Liver (tissue), 3 donors: Measurements from ENCODE around the gene PDE10A.

Source experiments
- CTCF ChIP-seq: fragments of 150-350 bp; IDR thresholded peaks from 2 replicates; pipeline ENCODE4 v1.5.1; 2017; ENCODE audit warnings: improper control_type of control experiment, low read depth, low read length; ENCODE audit not compliant: missing input control
- EGR1 ChIP-seq, 2 donors: IDR thresholded peaks; 2 replicates each; pipeline ENCODE4 v1.6.1; 2016 to 2018; ENCODE audit warnings: antibody characterized with exemption in 2 of 2, low read depth in 2 of 2
- GABPA ChIP-seq, 2 donors: IDR thresholded peaks in 1 of 2; conservative IDR thresholded peaks in 1 of 2; 2 replicates each; pipeline ENCODE4 v1.6.1; 2016; ENCODE audit warnings: antibody characterized with exemption in 2 of 2, mild to moderate bottlenecking in 1 of 2, moderate library complexity in 1 of 2
- RAD21 ChIP-seq, 2 donors: IDR thresholded peaks; 2 replicates each; pipeline ENCODE4 v1.6.1; 2016; ENCODE audit warnings: antibody characterized with exemption in 2 of 2, mild to moderate bottlenecking in 2 of 2
- REST ChIP-seq: IDR thresholded peaks from 2 replicates; pipeline ENCODE4 v1.6.1; 2016; ENCODE audit warnings: antibody characterized with exemption, mild to moderate bottlenecking
- RXRA ChIP-seq, 2 donors: IDR thresholded peaks; 2 replicates each; pipeline ENCODE4 v1.6.1; 2017 to 2018; ENCODE audit warnings: antibody characterized with exemption in 2 of 2, mild to moderate bottlenecking in 1 of 2
- donor health status: healthy.
- donor health status: healthy.

GRCh38 chr6:165662041-165662748 lies 846 bp downstream of the PDE10A start:
- TF ChIP-seq CTCF (no peak), REST (no peak), EGR1 (IDR thresholded peaks at IDR 0.05; ENCODE audit: low read depth in 2 of 2) (no peak), GABPA (IDR thresholded peaks at IDR 0.05 in 1 of 2, conservative IDR thresholded peaks at IDR 0.05 in 1 of 2) (no peak), RAD21 (IDR thresholded peaks at IDR 0.05) (no peak), RXRA (IDR thresholded peaks at IDR 0.05) (no peak)
